Fibroblast of the conjunctiva (primary cell): ENCODE data around the gene ZNF236.
"Not testable (repeated sequence)": the region's sequence is repeated elsewhere in the genome, so short reads cannot be mapped to it uniquely, and the experiment has no call there.

Experiments used
- DNase-seq: peaks from one replicate; pipeline ENCODE4 v3.0.0-alpha.2; 2010; ENCODE audit warnings: low read depth

The ZNF236 gene

DNA sequence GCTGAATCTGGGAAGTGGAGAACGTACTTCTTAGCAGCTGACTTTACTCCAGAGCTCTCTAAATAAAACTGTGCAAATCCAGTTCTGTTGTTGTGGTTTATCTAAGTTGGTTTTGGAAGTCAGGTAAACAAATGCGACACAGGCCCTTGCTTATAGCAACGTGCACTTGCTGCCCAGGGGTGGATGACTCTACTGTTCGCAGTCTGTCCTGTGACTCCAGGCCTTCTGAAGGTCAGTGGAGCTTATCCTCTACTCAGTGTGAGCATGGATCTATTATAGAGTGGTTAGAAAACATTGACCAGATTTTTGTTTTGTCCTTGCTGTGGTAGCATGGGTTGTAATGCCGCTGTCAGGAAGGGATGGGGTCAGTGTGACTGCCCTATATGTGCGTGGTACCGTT is 89.1 kb downstream of the ZNF236 start:
- DNase-seq = no peak

DNA sequence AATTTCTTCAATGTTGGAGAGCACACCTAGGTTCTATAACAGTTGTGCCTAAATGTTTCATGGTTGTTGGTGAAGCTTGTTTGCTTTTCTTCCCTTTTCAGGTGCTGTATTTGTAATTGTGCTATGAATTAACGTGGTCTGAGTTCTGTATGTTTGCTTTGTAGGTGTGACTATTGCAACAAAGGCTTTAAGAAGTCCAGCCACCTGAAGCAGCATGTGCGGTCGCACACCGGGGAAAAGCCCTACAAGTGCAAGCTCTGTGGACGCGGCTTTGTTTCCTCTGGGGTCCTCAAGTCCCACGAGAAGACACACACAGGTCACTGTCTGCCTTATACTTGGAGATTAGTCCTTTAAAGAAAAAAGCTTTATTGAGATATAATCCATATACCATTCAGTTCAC is 91.2 kb downstream of the ZNF236 start:
- no peak for DNase-seq

DNA sequence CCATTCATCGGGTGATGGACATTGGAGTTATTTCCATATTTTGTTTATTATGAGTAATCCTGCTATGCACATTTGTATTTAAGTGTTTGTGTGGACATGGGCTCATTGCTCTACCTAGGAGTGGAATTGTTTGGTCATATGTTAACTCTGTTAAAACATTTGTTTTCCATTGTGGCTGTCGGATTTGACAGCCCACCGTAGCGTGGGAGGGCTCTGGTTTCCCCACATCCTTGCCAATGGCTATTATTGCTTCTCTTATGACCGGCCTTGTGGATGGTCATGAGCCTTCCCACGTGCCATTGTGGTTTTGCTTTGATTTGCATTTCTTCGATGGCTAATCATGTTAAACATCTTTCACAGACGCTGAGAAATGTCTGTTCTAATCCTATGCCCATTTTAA is 92.0 kb downstream of the ZNF236 start:
- no peak for DNase-seq

DNA sequence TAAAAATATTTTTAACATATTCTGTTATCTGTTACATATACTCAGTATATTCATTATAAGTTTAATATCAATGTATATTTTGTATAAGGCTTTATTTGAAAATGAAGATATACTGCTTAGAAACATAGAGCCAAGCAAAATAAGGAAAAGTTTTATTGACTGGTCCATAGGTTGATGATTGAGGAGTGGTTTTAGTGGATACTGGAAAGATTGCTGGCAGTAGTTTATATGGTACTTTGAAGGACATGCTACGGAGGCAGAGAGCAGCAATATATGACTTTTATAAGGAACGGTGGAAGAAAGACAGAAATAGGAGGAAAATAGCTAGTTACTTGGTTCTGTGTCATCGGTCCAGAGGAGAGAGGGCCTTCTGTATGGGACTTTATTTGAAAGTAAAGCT is 92.4 kb downstream of the ZNF236 start:
- no peak for DNase-seq

DNA sequence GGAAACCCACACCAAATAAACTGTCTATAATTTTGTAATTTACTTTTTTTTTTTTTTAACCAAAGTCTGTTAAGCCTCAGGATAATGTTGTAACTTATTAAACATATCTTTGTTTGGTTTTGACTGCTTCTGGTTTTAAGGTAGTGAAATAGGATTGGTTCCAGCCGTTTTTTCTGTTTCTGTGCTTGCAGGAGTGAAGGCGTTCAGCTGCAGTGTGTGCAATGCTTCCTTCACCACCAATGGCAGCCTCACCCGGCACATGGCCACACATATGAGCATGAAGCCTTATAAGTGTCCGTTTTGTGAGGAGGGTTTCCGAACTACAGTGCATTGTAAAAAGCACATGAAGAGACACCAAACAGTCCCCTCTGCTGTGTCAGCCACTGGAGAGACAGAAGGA is 93.1 kb downstream of the ZNF236 start:
- DNase-seq = no peak

- no peak for DNase-seq
Measured at GRCh38 chr18:76920974-76921373, 98.6 kb downstream of the ZNF236 start.

GRCh38 chr18:76922107-76922506 is 99.8 kb downstream of the ZNF236 start:
- DNase-seq = peak; percentile 21

DNA sequence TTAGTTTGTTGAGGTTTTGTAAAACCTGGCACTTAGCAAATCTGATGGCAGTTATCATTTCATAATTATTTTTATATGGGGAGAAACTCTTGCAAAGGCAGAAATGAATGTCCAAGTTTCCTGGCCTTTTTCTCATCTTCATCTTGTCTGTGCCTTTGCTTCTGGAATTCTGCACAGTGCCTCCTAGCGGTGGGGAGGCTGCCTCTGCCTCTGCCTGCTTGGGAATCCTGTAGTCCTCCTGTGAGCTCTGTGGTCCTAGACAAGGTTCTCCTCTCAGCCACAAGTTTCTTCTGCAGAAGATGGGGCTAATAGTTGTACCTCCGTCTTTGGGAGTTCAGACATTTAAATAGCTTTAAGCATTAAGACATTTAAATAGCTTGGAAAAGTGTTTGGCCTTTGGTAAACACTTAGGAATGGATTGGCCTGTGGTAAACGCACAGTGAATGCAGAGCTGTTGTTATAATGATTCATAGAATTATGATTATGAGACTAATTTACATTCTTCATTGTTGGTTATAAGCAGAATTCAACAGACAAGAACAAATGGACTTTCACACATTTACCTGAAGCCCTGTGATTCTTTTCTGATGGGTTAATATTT is 101.2 kb downstream of the ZNF236 start:
- DNase-seq = no peak

DNA sequence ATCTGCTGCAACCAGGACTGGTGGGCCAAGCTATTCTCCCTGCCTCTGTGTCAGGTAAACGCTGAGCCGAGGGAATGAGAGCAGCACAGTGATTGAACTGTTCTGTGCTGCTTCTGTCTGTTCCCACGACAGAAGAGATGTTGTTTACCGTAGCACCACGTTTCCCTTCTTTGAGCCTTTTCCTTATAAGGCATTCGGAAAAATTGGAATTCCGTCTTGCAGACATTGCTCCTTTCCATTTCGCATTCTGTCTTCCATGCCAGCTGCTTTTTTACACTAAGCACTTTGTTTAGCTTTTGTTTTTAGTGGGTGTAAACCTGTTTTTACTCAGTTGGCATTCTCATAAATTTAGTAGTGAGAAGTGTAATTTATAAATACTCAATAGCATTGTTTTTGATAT is 103.1 kb downstream of the ZNF236 start:
- no peak for DNase-seq

DNA sequence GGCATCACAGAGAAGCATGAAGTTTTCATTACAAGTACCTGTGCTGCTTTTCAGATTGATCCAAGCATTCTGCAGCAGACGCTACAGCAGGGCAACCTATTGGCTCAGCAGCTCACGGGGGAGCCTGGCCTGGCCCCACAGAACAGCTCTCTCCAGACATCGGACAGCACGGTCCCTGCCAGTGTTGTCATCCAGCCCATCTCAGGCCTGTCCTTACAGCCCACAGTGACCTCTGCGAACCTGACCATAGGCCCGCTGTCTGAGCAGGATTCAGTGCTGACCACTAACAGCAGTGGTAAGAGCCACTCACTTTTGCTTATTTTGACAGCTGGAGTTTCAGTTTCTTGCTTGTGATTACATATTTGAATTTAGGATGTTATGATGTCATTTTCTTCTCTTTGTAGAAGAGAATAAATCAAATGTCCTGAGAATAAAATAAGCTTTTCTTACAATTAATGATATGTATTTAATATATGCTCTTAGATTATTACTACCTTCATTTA is 104.9 kb downstream of the ZNF236 start:
- DNase-seq = no peak

DNA sequence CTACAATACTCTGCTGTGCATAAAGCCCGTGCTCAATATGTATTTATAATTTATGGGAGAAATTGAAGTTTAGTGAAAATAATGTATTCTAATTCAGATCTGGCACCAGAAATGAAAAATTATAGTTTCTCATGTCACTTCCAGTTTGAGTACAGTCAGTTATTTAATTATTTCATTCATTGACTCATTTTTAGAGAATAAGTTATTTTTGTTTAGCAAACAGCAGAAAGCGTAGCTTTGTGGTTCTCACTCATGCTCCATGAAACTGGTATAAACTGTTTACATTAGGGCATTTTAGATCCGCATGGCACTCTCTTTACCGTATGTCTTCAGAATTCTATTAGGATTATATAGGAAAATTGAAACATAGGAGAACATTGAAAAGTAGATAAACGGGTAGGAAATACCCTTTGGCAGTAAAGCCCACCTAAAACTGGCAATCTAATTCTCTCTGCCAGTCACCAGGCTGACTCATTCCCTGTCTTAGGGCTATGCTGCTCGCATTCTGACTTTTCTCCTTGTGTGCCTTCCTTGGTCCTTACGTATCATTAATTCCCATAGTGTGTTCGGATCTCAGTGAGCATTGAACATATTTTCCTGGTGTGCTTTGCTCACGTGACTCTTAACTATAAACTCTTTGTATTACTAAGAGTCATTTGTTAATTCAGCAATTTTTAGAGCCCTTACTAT is 106.0 kb downstream of the ZNF236 start:
- no peak for DNase-seq

DNA sequence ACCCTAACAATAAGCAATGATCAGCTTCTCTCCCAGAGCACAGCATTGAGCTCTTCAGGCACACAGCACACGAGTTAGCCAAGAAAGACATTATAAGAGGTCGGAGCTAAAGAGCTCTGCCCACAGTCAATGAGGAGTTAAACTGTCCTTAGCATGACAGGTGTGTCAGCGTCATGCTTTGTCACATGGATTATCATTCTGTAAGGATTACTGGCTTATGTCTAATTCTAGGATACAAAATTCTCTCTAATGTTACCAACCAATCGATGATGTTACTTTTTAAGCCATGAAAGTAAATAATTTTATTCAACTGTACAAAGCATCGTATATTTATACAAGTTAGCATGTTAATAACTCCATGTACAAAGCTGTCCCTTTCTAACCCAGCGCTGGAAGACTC is 108.8 kb downstream of the ZNF236 start:
- DNase-seq = no peak

GRCh38 chr18:76932026-76932819 is 109.9 kb downstream of the ZNF236 start:
- DNase-seq = peak; percentile 4

- no peak for DNase-seq
Measured at GRCh38 chr18:76935722-76936337, 113.5 kb downstream of the ZNF236 start.

GRCh38 chr18:76936877-76937276 is 114.5 kb downstream of the ZNF236 start:
- no peak for DNase-seq

DNA sequence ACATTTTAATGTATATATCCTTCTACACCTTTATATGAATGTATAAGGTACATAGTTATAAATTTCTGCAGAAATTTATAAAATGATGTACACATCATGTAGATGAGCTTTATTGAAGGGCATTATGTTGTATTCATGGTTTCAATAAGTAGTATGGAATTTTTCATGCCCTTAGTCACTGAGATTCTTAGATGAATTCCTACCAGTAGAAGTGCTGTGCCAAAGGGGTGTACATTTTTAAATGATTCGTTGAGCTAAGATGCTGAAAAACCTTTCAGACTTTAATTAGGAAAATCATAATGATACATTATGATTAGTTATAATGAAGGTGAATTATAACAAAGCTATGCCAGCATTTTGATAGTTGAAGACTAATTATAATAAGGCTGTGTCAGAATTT is 115.2 kb downstream of the ZNF236 start:
- DNase-seq = no peak

DNA sequence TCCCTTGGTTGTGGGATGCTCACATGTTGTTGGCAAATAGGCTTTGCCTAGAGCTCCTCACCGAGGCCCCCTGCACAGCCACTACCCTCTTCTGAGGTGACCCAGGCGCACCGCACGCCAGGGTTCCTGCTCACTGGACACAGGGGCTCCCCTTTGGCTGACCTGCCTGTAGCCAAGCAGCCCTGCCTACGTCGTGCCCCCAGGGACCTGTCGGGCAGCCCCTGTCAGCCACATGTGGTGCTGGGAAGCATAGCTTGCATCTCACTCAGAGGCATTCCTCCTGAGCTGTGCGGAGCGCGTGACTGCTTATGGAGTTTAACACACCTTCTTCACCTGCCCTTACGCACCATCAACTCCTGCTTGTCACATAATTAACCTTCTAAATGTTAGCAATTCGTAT is 116.3 kb downstream of the ZNF236 start:
- no peak for DNase-seq

GRCh38 chr18:76941284-76941683 is 118.9 kb downstream of the ZNF236 start:
- DNase-seq = no peak

DNA sequence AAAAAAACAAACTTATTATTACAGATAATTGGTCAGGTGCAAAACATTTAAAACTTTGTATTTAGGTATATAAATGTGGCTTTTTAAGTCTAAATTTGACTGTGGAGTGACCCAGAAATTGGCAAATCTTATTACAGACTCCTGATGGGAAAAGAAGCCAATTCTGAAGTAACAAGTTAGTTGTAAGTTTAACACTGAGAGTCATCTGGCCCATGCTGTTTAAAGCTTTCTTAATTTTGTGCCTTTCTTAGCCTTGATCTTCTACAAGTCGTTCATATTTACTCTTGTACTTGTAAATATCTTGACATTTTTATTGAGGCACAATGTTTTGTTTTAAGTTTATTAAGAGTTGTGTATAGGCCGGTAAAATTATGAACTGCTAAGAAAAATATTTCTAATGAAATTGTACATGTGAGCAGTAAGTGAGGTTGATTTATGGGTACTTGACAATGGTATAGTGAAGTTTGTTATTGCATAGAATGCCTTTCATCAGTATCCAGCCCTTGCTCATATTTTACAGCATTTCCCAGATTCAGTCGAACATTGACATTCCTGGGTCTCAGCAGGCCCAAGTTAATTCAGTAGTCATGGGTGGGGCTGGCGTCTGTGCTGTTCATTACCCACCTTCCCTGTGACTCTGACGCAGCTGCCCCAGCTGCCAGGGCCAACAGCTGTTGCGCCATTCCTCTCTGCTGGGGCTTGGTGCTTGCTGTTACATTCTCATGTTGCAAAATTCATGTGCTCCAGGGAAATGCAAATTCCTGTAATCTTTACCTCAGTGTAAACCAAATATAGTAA is 121.4 kb downstream of the ZNF236 start:
- peak; percentile 43 for DNase-seq

DNA sequence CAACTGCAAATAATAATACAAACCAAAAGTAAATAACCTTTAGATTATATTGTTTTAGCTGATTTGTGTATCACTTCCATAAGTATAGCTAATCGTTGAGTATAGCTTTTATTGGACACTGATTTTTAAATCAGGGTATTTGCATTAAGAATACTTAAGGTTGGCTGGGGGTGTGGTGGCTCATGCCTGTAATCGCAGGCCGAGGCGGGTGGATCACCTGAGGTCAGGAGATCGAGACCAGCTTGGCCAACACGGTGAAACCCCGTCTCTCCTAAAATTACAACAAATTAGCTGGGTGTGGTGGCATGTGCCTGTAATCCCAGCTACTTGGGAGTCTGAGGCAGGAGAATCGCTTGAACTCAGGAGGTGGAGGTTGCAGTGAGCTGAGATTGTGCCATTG is 122.0 kb downstream of the ZNF236 start:
- DNase-seq = not testable (repeated sequence)

DNA sequence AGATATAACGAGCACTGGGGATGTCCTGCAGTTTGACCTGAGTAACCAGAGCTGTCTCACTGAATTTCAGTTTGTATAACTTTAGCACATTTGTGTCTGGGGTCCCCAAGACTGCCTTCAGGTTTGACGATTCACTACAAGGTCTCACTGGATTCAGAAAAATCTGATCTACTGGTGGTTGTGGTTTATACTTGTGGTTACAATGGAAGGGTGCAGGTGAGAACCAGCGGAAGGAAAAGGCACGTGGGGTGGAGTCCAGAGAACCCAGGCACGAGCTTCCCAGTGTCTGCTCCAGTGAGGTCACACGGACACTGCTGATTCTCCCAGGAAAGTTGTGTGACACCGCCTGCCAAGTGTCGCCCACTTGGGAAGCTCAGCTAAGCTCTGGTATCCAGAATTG is 126.0 kb downstream of the ZNF236 start:
- DNase-seq = no peak
